ENCODE measurements around the gene KRTAP23-1. TPM values are rescaled to one million over a fixed set of nuclear protein-coding genes. Genes with fewer than 3 reads are reported as not detected.

Gene KRTAP23-1
- total RNA-seq, 1 experiment from 2014 or later, result not detected

DNA sequence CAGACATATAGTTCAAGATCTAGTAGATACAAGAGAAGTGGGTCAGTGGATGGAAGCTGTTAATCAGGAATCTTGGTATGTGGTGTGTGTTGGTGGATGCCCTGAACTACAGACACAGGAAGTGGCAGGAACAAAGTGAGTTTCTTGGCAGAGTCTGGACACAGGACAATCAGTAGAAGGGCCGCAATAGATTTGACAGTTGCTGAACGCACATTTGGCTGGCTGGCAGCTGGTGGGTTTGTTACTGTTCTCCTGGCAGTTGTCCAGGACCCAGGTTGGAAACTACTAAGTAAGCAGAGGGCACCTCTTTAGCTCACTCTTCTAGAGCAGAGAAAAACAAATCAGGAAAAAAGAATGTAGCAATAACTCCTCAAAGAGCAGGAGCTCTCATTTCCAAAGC lies 41.5 kb downstream of the KRTAP23-1 start:
- ChIA-PET POLR2A (ENCODE audit: low non-redundant PET) (no interaction called here), CTCF (no interaction called here)
- intact Hi-C loops (cut with micrococcal nuclease; ENCODE audit: unreplicated experiment), result no loop called here
- Histone ChIP-seq H3K9me3 (ENCODE audit: low read depth, low read length, poor library complexity, severe bottlenecking) (no peaks in the 10 kb centered on the region), H3K27me3 (replicated peaks; ENCODE audit: insufficient read depth, low read depth, low read length, poor library complexity) (no peaks in the 10 kb centered on the region), H3K27ac (ENCODE audit: low read depth, low read length, poor library complexity, severe bottlenecking) (no peak overlapping the region), H3K4me3 (ENCODE audit: low read depth, low read length, poor library complexity, severe bottlenecking) (no peak overlapping the region), H3K36me3 (ENCODE audit: insufficient read depth, low read length, poor library complexity, severe bottlenecking) (no peaks in the 10 kb centered on the region), H3K4me1 (ENCODE audit: insufficient read depth, low read length, poor library complexity, severe bottlenecking) (no peaks in the 10 kb centered on the region)
- DNase-seq (ENCODE audit: low spot score), result no peak
- TF ChIP-seq, protein P1, sequence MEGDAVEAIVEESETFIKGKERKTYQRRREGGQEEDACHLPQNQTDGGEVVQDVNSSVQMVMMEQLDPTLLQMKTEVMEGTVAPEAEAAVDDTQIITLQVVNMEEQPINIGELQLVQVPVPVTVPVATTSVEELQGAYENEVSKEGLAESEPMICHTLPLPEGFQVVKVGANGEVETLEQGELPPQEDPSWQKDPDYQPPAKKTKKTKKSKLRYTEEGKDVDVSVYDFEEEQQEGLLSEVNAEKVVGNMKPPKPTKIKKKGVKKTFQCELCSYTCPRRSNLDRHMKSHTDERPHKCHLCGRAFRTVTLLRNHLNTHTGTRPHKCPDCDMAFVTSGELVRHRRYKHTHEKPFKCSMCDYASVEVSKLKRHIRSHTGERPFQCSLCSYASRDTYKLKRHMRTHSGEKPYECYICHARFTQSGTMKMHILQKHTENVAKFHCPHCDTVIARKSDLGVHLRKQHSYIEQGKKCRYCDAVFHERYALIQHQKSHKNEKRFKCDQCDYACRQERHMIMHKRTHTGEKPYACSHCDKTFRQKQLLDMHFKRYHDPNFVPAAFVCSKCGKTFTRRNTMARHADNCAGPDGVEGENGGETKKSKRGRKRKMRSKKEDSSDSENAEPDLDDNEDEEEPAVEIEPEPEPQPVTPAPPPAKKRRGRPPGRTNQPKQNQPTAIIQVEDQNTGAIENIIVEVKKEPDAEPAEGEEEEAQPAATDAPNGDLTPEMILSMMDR (conservative IDR thresholded peaks at IDR 0.05; ENCODE audit: low read depth, low read length), result no peak
- TF ChIP-seq EZH2 (IDR thresholded peaks at IDR 0.05; ENCODE audit: borderline replicate concordance, low read depth, low read length, poor library complexity, severe bottlenecking), result no peak
- BruUV-seq (replicated peaks), result no TSS peak

DNA sequence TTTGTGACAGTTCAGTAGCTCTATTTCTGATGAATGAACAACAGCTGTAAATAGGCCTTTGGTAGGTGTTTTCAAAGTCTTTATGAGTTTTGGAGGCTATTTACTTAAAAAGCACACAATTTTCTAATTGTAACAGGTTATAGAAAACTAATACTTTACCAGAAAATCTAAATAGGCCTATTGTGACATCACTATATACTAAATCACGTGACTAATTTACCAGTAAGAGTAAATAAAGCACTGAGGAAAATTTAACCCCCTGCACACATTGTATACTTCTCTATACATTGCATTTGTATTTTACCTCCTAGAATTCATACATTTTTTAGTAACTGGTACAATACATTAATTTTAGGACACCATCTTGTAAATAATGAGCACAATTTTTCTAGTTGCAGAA lies 43.3 kb downstream of the KRTAP23-1 start:
- POLR2A ChIA-PET (ENCODE audit: low non-redundant PET), result no interaction called here
- CTCF ChIA-PET, result no interaction called here
- intact Hi-C loops (cut with micrococcal nuclease; ENCODE audit: unreplicated experiment), result no loop called here
- Histone ChIP-seq H3K27me3 (replicated peaks; ENCODE audit: insufficient read depth, low read depth, low read length, poor library complexity) (no peaks in the 10 kb centered on the region), H3K4me3 (ENCODE audit: low read depth, low read length, poor library complexity, severe bottlenecking) (no peak overlapping the region), H3K27ac (ENCODE audit: low read depth, low read length, poor library complexity, severe bottlenecking) (no peak overlapping the region), H3K36me3 (ENCODE audit: insufficient read depth, low read length, poor library complexity, severe bottlenecking) (no peaks in the 10 kb centered on the region), H3K9me3 (ENCODE audit: low read depth, low read length, poor library complexity, severe bottlenecking) (no peaks in the 10 kb centered on the region), H3K4me1 (ENCODE audit: insufficient read depth, low read length, poor library complexity, severe bottlenecking) (no peaks in the 10 kb centered on the region)
- BruUV-seq (replicated peaks), result no TSS peak
- no peak for DNase-seq (ENCODE audit: low spot score)
- TF ChIP-seq, protein P1 (conservative IDR thresholded peaks at IDR 0.05; ENCODE audit: low read depth, low read length), result no peak
- no peak for TF ChIP-seq EZH2 (IDR thresholded peaks at IDR 0.05; ENCODE audit: borderline replicate concordance, low read depth, low read length, poor library complexity, severe bottlenecking)

Small RNA genes lying within 50 kb of the gene (microRNA-seq; reads per million reads assigned to microRNA genes)
- gene MIR4327, result not detected

Other genes with a start within 250 kb of the KRTAP23-1 start
- not detected in 2 replicates for gene CLDN17, start 181.8 kb downstream of the KRTAP23-1 start, total RNA-seq (2021)
- gene CLDN8, start 132.5 kb downstream of the KRTAP23-1 start, total RNA-seq (2021), result not detected in 2 replicates
- gene KRTAP24-1, start 65.7 kb downstream of the KRTAP23-1 start, total RNA-seq (2021), result not detected in 2 replicates
- gene KRTAP25-1, start 59.1 kb downstream of the KRTAP23-1 start, total RNA-seq (2021), result not detected in 2 replicates
- gene KRTAP26-1, start 28.3 kb downstream of the KRTAP23-1 start, total RNA-seq (2021), result not detected in 2 replicates
- gene KRTAP27-1, start 10.9 kb downstream of the KRTAP23-1 start, total RNA-seq (2021), result not detected in 2 replicates
- not detected in 2 replicates for gene KRTAP13-2, start 23.7 kb upstream of the KRTAP23-1 start, total RNA-seq (2021)
- not detected in 2 replicates for gene KRTAP13-1, start 47.4 kb upstream of the KRTAP23-1 start, total RNA-seq (2021)
- gene KRTAP13-3, start 77.3 kb upstream of the KRTAP23-1 start, total RNA-seq (2021), result not detected in 2 replicates
- gene KRTAP13-4, start 81.6 kb upstream of the KRTAP23-1 start, total RNA-seq (2021), result not detected in 2 replicates
- not detected in 2 replicates for gene KRTAP15-1, start 91.7 kb upstream of the KRTAP23-1 start, total RNA-seq (2021)
- not detected in 2 replicates for gene KRTAP19-1, start 131.8 kb upstream of the KRTAP23-1 start, total RNA-seq (2021)
- not detected in 2 replicates for gene KRTAP19-2, start 138.8 kb upstream of the KRTAP23-1 start, total RNA-seq (2021)
- gene KRTAP19-3, start 143.4 kb upstream of the KRTAP23-1 start, total RNA-seq (2021), result not detected in 2 replicates
- gene KRTAP19-4, start 148.6 kb upstream of the KRTAP23-1 start, total RNA-seq (2021), result not detected in 2 replicates
- gene KRTAP19-5, start 153.5 kb upstream of the KRTAP23-1 start, total RNA-seq (2021), result not detected in 2 replicates
- not detected in 2 replicates for gene KRTAP19-6, start 193.3 kb upstream of the KRTAP23-1 start, total RNA-seq (2021)
- gene KRTAP19-7, start 212.7 kb upstream of the KRTAP23-1 start, total RNA-seq (2021), result not detected in 2 replicates
- gene KRTAP22-2, start 241.8 kb upstream of the KRTAP23-1 start, total RNA-seq (2021), result not detected in 2 replicates
- not detected in 2 replicates for gene KRTAP6-3, start 243.8 kb upstream of the KRTAP23-1 start, total RNA-seq (2021)

Data from A673 (cell line).